SU-DHL-6 (cell line): ENCODE results near the gene EFCAB13.
"Not testable (repeated sequence)": the region's sequence is repeated elsewhere in the genome, so short reads cannot be mapped to it uniquely, and the experiment has no call there.

Source experiments
- H2AFZ ChIP-seq: fragments of 200-600 bp; sonication (generic); 2 replicates; pipeline ENCODE4 v1.6.1; 2014; ENCODE audit warnings: low read depth, mild to moderate bottlenecking, moderate library complexity, mixed read lengths, antibody characterized with exemption, low read length; ENCODE audit not compliant: severe bottlenecking
- H3F3A ChIP-seq: fragments of 200-600 bp; shearing (Covaris generic); 2 replicates; pipeline ENCODE4 v1.6.0; 2016; ENCODE audit warnings: antibody characterized with exemption, mild to moderate bottlenecking; ENCODE audit not compliant: insufficient read depth
- H3K27ac ChIP-seq: fragments of 200-600 bp; sonication (generic); 2 replicates; pipeline ENCODE4 v1.5.1; 2016; ENCODE audit warnings: low read depth, mild to moderate bottlenecking, low read length, moderate library complexity, mixed read lengths
- H3K27me3 ChIP-seq: fragments of 200-600 bp; sonication (generic), shearing (Covaris generic); 2 replicates; pipeline ENCODE4 v1.6.0; 2014; ENCODE audit warnings: mild to moderate bottlenecking, low read length
- H3K36me3 ChIP-seq: fragments of 200-600 bp; sonication (generic); 2 replicates; pipeline ENCODE4 v1.6.1; 2014; ENCODE audit warnings: mild to moderate bottlenecking, low read length, mixed read lengths
- H3K4me2 ChIP-seq: fragments of 300-600, 200-600 bp; shearing (Covaris generic), sonication (generic); 2 replicates; pipeline ENCODE4 v1.6.0; 2014; ENCODE audit warnings: low read length, low read depth, mild to moderate bottlenecking; ENCODE audit not compliant: poor library complexity, severe bottlenecking
- H3K4me3 ChIP-seq: fragments of 200-600 bp; sonication (generic); 2 replicates; pipeline ENCODE4 v1.5.1; 2014; ENCODE audit warnings: antibody characterized with exemption, low read length, mild to moderate bottlenecking, mixed read lengths; ENCODE audit not compliant: insufficient read depth, poor library complexity, severe bottlenecking
- H3K79me2 ChIP-seq: fragments of 200-600 bp; sonication (generic); 2 replicates; pipeline ENCODE4 v1.6.1; 2014; ENCODE audit warnings: mild to moderate bottlenecking, low read length, moderate library complexity; ENCODE audit not compliant: insufficient read depth
- H3K9ac ChIP-seq: fragments of 200-600 bp; sonication (generic); 2 replicates; pipeline ENCODE4 v1.7.0; 2014; ENCODE audit warnings: mild to moderate bottlenecking, low read length
- H3K9me2 ChIP-seq: fragments of 200-600 bp; sonication (generic); replicated peaks from 2 replicates; pipeline ENCODE4 v1.6.1; 2014; ENCODE audit warnings: low read length; ENCODE audit not compliant: insufficient read depth
- H3K9me3 ChIP-seq: fragments of 200-600 bp; sonication (generic); 2 replicates; pipeline ENCODE4 v1.6.1; 2014; ENCODE audit warnings: low read length, mixed read lengths; ENCODE audit not compliant: insufficient read depth
- H4K20me1 ChIP-seq: fragments of 200-600 bp; sonication (generic); 2 replicates; pipeline ENCODE4 v1.6.1; 2014; ENCODE audit warnings: low read depth, mild to moderate bottlenecking, antibody characterized with exemption, low read length, moderate library complexity, mixed read lengths
- EZH2phosphoT487 ChIP-seq: fragments of 200-600 bp; sonication (generic), shearing (Covaris generic); conservative IDR thresholded peaks from 2 replicates; pipeline ENCODE4 v1.6.1; 2018; ENCODE audit warnings: mild to moderate bottlenecking, antibody characterized with exemption, low read length, moderate library complexity, mixed read lengths
- TF ChIP-seq, protein P1 (sequence below): fragments of 200-600 bp; sonication (generic); IDR thresholded peaks from one replicate; pipeline ENCODE4 v1.5.1; 2017; ENCODE audit warnings: antibody characterized with exemption, mild to moderate bottlenecking, low read length, moderate library complexity; ENCODE audit not compliant: insufficient read depth, poor library complexity, severe bottlenecking

EFCAB13 gene

DNA sequence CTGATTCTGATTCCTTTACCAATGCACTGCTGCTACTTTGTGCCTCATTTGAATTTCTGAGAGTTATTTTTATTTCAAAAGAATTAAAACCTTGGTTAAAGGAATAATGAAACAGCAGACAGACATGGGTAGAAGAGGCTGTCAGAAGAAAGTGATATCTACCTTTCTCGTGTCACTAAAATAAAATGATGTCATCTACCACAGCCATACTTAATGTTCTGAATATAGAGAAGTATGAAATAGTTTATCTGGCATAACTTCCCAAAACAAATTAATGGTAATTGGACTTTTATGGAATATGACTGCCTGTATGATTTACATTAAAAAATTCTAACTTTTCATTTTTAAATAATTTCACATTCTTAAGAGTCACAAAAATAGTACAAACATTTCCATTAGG is 52.5 kb downstream of the EFCAB13 start:
- H2AFZ ChIP-seq: no peak overlapping the region
- H3F3A ChIP-seq: no peaks in the 10 kb centered on the region
- no peak overlapping the region for H3K9ac ChIP-seq
- TF ChIP-seq, protein P1, sequence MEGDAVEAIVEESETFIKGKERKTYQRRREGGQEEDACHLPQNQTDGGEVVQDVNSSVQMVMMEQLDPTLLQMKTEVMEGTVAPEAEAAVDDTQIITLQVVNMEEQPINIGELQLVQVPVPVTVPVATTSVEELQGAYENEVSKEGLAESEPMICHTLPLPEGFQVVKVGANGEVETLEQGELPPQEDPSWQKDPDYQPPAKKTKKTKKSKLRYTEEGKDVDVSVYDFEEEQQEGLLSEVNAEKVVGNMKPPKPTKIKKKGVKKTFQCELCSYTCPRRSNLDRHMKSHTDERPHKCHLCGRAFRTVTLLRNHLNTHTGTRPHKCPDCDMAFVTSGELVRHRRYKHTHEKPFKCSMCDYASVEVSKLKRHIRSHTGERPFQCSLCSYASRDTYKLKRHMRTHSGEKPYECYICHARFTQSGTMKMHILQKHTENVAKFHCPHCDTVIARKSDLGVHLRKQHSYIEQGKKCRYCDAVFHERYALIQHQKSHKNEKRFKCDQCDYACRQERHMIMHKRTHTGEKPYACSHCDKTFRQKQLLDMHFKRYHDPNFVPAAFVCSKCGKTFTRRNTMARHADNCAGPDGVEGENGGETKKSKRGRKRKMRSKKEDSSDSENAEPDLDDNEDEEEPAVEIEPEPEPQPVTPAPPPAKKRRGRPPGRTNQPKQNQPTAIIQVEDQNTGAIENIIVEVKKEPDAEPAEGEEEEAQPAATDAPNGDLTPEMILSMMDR: no peak
- TF ChIP-seq EZH2phosphoT487: no peak
- no peak overlapping the region for H3K27ac ChIP-seq
- no peak overlapping the region for H3K4me2 ChIP-seq
- no peaks in the 10 kb centered on the region for H3K27me3 ChIP-seq
- H3K9me3 ChIP-seq: 0 out of 2 replicates have a peak, but pooled peaks cover 8% of the 10 kb centered on the region
- H3K36me3 ChIP-seq: no peaks in the 10 kb centered on the region
- no peaks in the 10 kb centered on the region for H3K9me2 ChIP-seq
- no peaks in the 10 kb centered on the region for H4K20me1 ChIP-seq
- H3K4me3 ChIP-seq: no peak overlapping the region
- H3K79me2 ChIP-seq: no peaks in the 10 kb centered on the region

DNA sequence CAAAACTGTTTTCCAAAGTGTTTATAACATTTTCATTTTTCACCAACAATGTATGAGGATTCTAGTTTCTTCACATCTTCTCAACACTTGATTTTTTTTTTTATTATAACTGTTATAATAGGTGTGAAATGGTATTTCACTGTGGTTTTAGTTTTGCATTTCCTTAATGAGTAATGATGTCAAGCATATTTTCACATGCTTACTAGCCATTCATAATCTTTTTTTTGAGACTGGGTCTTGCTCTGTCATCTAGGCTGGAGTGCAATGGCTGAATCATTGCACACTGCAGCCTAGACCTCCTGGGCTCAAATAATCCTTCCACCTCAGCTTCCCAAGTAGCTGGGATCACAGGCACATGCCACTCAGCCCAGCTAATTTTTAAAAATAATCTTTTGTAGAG is 65.1 kb downstream of the EFCAB13 start:
- H3K9me3 ChIP-seq: no peaks in the 10 kb centered on the region
- H3F3A ChIP-seq: no peaks in the 10 kb centered on the region
- no peak overlapping the region for H3K9ac ChIP-seq
- no peak overlapping the region for H2AFZ ChIP-seq
- no peaks in the 10 kb centered on the region for H3K79me2 ChIP-seq
- no peaks in the 10 kb centered on the region for H4K20me1 ChIP-seq
- H3K36me3 ChIP-seq: no peaks in the 10 kb centered on the region
- no peak for TF ChIP-seq EZH2phosphoT487
- TF ChIP-seq, protein P1: no peak
- H3K4me3 ChIP-seq: no peak overlapping the region
- no peak overlapping the region for H3K27ac ChIP-seq
- no peak overlapping the region for H3K4me2 ChIP-seq
- H3K9me2 ChIP-seq: no peaks in the 10 kb centered on the region
- no peaks in the 10 kb centered on the region for H3K27me3 ChIP-seq

DNA sequence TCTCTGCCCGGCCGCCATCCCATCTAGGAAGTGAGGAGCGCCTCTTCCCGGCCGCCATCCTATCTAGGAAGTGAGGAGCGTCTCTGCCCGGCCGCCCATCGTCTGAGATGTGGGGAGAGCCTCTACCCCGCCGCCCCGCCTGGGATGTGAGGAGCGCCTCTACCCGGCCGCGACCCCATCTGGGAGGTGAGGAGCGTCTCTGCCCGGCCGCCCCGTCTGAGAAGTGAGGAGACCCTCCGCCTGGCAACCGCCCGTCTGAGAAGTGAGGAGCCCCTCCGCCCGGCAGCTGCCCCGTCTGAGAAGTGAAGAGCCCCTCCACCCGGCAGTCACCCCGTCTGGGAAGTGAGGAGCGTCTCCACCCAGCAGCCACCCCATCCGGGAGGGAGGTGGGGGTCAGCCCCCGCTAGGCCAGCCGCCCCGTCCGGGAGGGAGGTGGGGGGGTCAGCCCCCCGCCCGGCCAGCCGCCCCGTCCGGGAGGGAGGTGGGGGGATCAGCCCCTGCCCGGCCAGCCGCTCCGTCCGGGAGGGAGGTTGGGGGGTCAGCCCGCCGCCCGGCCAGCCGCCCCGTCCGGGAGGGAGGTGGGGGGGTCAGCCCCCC is 73.9 kb downstream of the EFCAB13 start:
- not testable (repeated sequence) for H3K27ac ChIP-seq, H3F3A ChIP-seq, H3K4me2 ChIP-seq, H3K9me3 ChIP-seq, H3K9me2 ChIP-seq, H3K36me3 ChIP-seq, H3K27me3 ChIP-seq, H3K79me2 ChIP-seq, H3K9ac ChIP-seq, H3K4me3 ChIP-seq, H4K20me1 ChIP-seq, H2AFZ ChIP-seq

DNA sequence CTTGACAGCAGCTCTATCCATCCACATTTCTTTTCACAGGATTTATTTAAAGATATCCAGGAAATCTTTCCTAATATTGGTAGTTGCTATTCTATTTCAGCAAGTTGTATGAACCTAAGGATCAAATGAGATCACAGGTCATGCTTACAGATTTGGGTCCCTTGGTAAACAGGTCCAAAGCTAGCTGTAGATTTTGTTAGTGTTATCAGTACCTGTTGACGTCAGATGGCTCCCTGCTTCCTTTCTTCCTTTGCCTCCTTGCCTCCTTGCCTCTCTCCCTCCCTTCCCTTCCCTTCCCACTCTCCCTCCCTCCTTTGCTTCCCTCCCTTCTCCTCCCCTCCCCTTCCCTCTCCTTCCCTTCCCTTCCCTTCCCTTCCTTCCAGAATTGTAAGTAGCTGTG is 76.6 kb downstream of the EFCAB13 start:
- Histone ChIP-seq H3K79me2 (no peaks in the 10 kb centered on the region), H3K4me3 (no peak overlapping the region), H3K36me3 (0 out of 2 replicates have a peak, but pooled peaks cover 4% of the 10 kb centered on the region), H3K27ac (no peak overlapping the region), H4K20me1 (no peaks in the 10 kb centered on the region), H2AFZ (no peak overlapping the region), H3F3A (no peaks in the 10 kb centered on the region), H3K9me2 (no peaks in the 10 kb centered on the region), H3K9ac (no peak overlapping the region), H3K4me2 (no peak overlapping the region), H3K27me3 (no peaks in the 10 kb centered on the region), H3K9me3 (no peaks in the 10 kb centered on the region)
- no peak for TF ChIP-seq EZH2phosphoT487
- TF ChIP-seq, protein P1: no peak
